ENCODE measurements around the gene KCNAB2.

KCNAB2 gene

GRCh38 chr1:6005276-6005917 lies 40.3 kb upstream of the KCNAB2 start:
- POLR2A ChIA-PET, result no interaction called here
- Histone ChIP-seq H3K4me1 (ENCODE audit: control extremely low read depth in 1 of 4, control insufficient read depth in 4 of 4, insufficient read depth in 4 of 4, low read length in 3 of 4) (peaks cover 0 to 31% (median 10%) of the 10 kb centered on the region in 4 experiments), H3K9me3 (ENCODE audit: control extremely low read depth in 1 of 5, control insufficient read depth in 4 of 5, insufficient read depth in 2 of 5, low read depth in 1 of 5, low read length in 4 of 5) (no peaks in the 10 kb centered on the region), H3K4me3 (ENCODE audit: control insufficient read depth in 1 of 7, extremely low read depth in 1 of 7, insufficient read depth in 4 of 7, low read depth in 2 of 7, low read length in 6 of 7) (no peak overlapping the region), H3K27ac (ENCODE audit: insufficient read depth in 1 of 2, low read depth in 1 of 2, low read length in 2 of 2, poor library complexity in 1 of 2, severe bottlenecking in 2 of 2) (no peak overlapping the region), H3K36me3 (ENCODE audit: control insufficient read depth in 4 of 4, insufficient read depth in 4 of 4, low read length in 3 of 4) (peaks cover 0 to 4% (median 1%) of the 10 kb centered on the region in 4 experiments), H3K27me3 (replicated peaks in 2 of 5; ENCODE audit: control insufficient read depth in 4 of 5, insufficient read depth in 5 of 5, low read length in 4 of 5) (no peaks in the 10 kb centered on the region)
- WGBS (ENCODE audit: insufficient coverage), result 89% methylated on average over 5 of the region's 10 CpGs
- CTCF ChIA-PET, result interaction anchor here (1.1 kb wide), 1 partner anchor 20 kb away, joined by 4 read pairs; no protein-coding TSS in a partner anchor
- no peak for DNase-seq

- CTCF ChIA-PET, result no interaction called here
- Histone ChIP-seq H3K4me1 (ENCODE audit: control extremely low read depth in 1 of 4, control insufficient read depth in 4 of 4, insufficient read depth in 4 of 4, low read length in 3 of 4) (peaks cover 0 to 31% (median 10%) of the 10 kb centered on the region in 4 experiments), H3K36me3 (ENCODE audit: control insufficient read depth in 4 of 4, insufficient read depth in 4 of 4, low read length in 3 of 4) (peaks cover 0 to 2% (median 1%) of the 10 kb centered on the region in 4 experiments), H3K27me3 (replicated peaks in 2 of 5; ENCODE audit: control insufficient read depth in 4 of 5, insufficient read depth in 5 of 5, low read length in 4 of 5) (no peaks in the 10 kb centered on the region), H3K4me3 (ENCODE audit: control insufficient read depth in 1 of 7, extremely low read depth in 1 of 7, insufficient read depth in 4 of 7, low read depth in 2 of 7, low read length in 6 of 7) (no peak overlapping the region), H3K27ac (ENCODE audit: insufficient read depth in 1 of 2, low read depth in 1 of 2, low read length in 2 of 2, poor library complexity in 1 of 2, severe bottlenecking in 2 of 2) (no peak overlapping the region), H3K9me3 (ENCODE audit: control extremely low read depth in 1 of 5, control insufficient read depth in 4 of 5, insufficient read depth in 2 of 5, low read depth in 1 of 5, low read length in 4 of 5) (no peaks in the 10 kb centered on the region)
- 96% methylated on average over 10 of the region's 12 CpGs for WGBS (ENCODE audit: insufficient coverage)
- POLR2A ChIA-PET, result no interaction called here
- DNase-seq, result no peak
These were observed 38.8 kb upstream of the KCNAB2 start for GRCh38 chr1:6006882-6007281.

- POLR2A ChIA-PET, result interaction anchor here (1.1 kb wide), 1 partner anchor 27 kb away, joined by 3 read pairs; no protein-coding TSS in a partner anchor
- no peak overlapping the region for H3K4me3 ChIP-seq (ENCODE audit: control insufficient read depth in 1 of 7, extremely low read depth in 1 of 7, insufficient read depth in 4 of 7, low read depth in 2 of 7, low read length in 6 of 7)
These were observed 38.2 kb upstream of the KCNAB2 start for GRCh38 chr1:6007318-6008083.

GRCh38 chr1:6008084-6008415 lies 37.6 kb upstream of the KCNAB2 start:
- WGBS (ENCODE audit: insufficient coverage), result 93% methylated on average over 9 of the region's 11 CpGs
- DNase-seq, result no peak
- no peak overlapping the region for H3K27ac ChIP-seq (ENCODE audit: insufficient read depth in 1 of 2, low read depth in 1 of 2, low read length in 2 of 2, poor library complexity in 1 of 2, severe bottlenecking in 2 of 2)
- no peaks in the 10 kb centered on the region for H3K27me3 ChIP-seq (replicated peaks in 2 of 5; ENCODE audit: control insufficient read depth in 4 of 5, insufficient read depth in 5 of 5, low read length in 4 of 5)
- peaks cover 0 to 2% (median 0%) of the 10 kb centered on the region in 4 experiments for H3K36me3 ChIP-seq (ENCODE audit: control insufficient read depth in 4 of 4, insufficient read depth in 4 of 4, low read length in 3 of 4)
- POLR2A ChIA-PET, result interaction anchor here (1.1 kb wide), 1 partner anchor 26 kb away, joined by 3 read pairs; no protein-coding TSS in a partner anchor
- CTCF ChIA-PET, result no interaction called here
- H3K9me3 ChIP-seq (ENCODE audit: control extremely low read depth in 1 of 5, control insufficient read depth in 4 of 5, insufficient read depth in 2 of 5, low read depth in 1 of 5, low read length in 4 of 5), result no peaks in the 10 kb centered on the region
- H3K4me1 ChIP-seq (ENCODE audit: control extremely low read depth in 1 of 4, control insufficient read depth in 4 of 4, insufficient read depth in 4 of 4, low read length in 3 of 4), result peaks cover 0 to 27% (median 7%) of the 10 kb centered on the region in 4 experiments
- no peak overlapping the region for H3K4me3 ChIP-seq (ENCODE audit: control insufficient read depth in 1 of 7, extremely low read depth in 1 of 7, insufficient read depth in 4 of 7, low read depth in 2 of 7, low read length in 6 of 7)

More at GRCh38 chr1:6007318-6008083, 38.2 kb upstream of the KCNAB2 start:
- CTCF ChIA-PET, result no interaction called here
- peaks cover 0 to 2% (median 1%) of the 10 kb centered on the region in 4 experiments for H3K36me3 ChIP-seq (ENCODE audit: control insufficient read depth in 4 of 4, insufficient read depth in 4 of 4, low read length in 3 of 4)
- peaks cover 0 to 27% (median 7%) of the 10 kb centered on the region in 4 experiments for H3K4me1 ChIP-seq (ENCODE audit: control extremely low read depth in 1 of 4, control insufficient read depth in 4 of 4, insufficient read depth in 4 of 4, low read length in 3 of 4)
- H3K9me3 ChIP-seq (ENCODE audit: control extremely low read depth in 1 of 5, control insufficient read depth in 4 of 5, insufficient read depth in 2 of 5, low read depth in 1 of 5, low read length in 4 of 5), result no peaks in the 10 kb centered on the region
- H3K27me3 ChIP-seq (replicated peaks in 2 of 5; ENCODE audit: control insufficient read depth in 4 of 5, insufficient read depth in 5 of 5, low read length in 4 of 5), result no peaks in the 10 kb centered on the region
- H3K27ac ChIP-seq (ENCODE audit: insufficient read depth in 1 of 2, low read depth in 1 of 2, low read length in 2 of 2, poor library complexity in 1 of 2, severe bottlenecking in 2 of 2), result no peak overlapping the region
- WGBS (ENCODE audit: insufficient coverage), result 77% methylated on average over 20 of the region's 25 CpGs
- peak in 1 of 3 donors; percentile 33 for DNase-seq

GRCh38 chr1:6008696-6009095 lies 37.0 kb upstream of the KCNAB2 start:
- Histone ChIP-seq H3K36me3 (ENCODE audit: control insufficient read depth in 4 of 4, insufficient read depth in 4 of 4, low read length in 3 of 4) (peaks cover 0 to 2% (median 0%) of the 10 kb centered on the region in 4 experiments), H3K27ac (ENCODE audit: insufficient read depth in 1 of 2, low read depth in 1 of 2, low read length in 2 of 2, poor library complexity in 1 of 2, severe bottlenecking in 2 of 2) (no peak overlapping the region), H3K4me3 (ENCODE audit: control insufficient read depth in 1 of 7, extremely low read depth in 1 of 7, insufficient read depth in 4 of 7, low read depth in 2 of 7, low read length in 6 of 7) (no peak overlapping the region), H3K27me3 (replicated peaks in 2 of 5; ENCODE audit: control insufficient read depth in 4 of 5, insufficient read depth in 5 of 5, low read length in 4 of 5) (no peaks in the 10 kb centered on the region), H3K9me3 (ENCODE audit: control extremely low read depth in 1 of 5, control insufficient read depth in 4 of 5, insufficient read depth in 2 of 5, low read depth in 1 of 5, low read length in 4 of 5) (no peaks in the 10 kb centered on the region), H3K4me1 (ENCODE audit: control extremely low read depth in 1 of 4, control insufficient read depth in 4 of 4, insufficient read depth in 4 of 4, low read length in 3 of 4) (peaks cover 0 to 27% (median 7%) of the 10 kb centered on the region in 4 experiments)
- ChIA-PET POLR2A (interaction anchor here (1.1 kb wide), 1 partner anchor 26 kb away, joined by 3 read pairs; no protein-coding TSS in a partner anchor), CTCF (no interaction called here)
- no peak for DNase-seq
- WGBS (ENCODE audit: insufficient coverage), result 78% methylated on average over 6 of the region's 6 CpGs

- ChIA-PET POLR2A (interaction anchor here (0.7 kb wide), 1 partner anchor 193 kb away, joined by 3 read pairs; no protein-coding TSS in a partner anchor), CTCF (interaction anchor here (1.3 to 2.4 kb wide), 2 partner anchors 10 to 15 kb away, joined by 3 to 6 read pairs; no protein-coding TSS in a partner anchor)
- no peaks in the 10 kb centered on the region for H3K9me3 ChIP-seq (ENCODE audit: control extremely low read depth in 1 of 5, control insufficient read depth in 4 of 5, insufficient read depth in 2 of 5, low read depth in 1 of 5, low read length in 4 of 5)
- peaks cover 0 to 26% (median 7%) of the 10 kb centered on the region in 4 experiments for H3K4me1 ChIP-seq (ENCODE audit: control extremely low read depth in 1 of 4, control insufficient read depth in 4 of 4, insufficient read depth in 4 of 4, low read length in 3 of 4)
- H3K27ac ChIP-seq (ENCODE audit: insufficient read depth in 1 of 2, low read depth in 1 of 2, low read length in 2 of 2, poor library complexity in 1 of 2, severe bottlenecking in 2 of 2), result no peak overlapping the region
- peaks cover 0 to 3% (median 0%) of the 10 kb centered on the region in 4 experiments for H3K36me3 ChIP-seq (ENCODE audit: control insufficient read depth in 4 of 4, insufficient read depth in 4 of 4, low read length in 3 of 4)
- H3K27me3 ChIP-seq (replicated peaks in 2 of 5; ENCODE audit: control insufficient read depth in 4 of 5, insufficient read depth in 5 of 5, low read length in 4 of 5), result no peaks in the 10 kb centered on the region
- WGBS (ENCODE audit: insufficient coverage), result 97% methylated on average over 18 of the region's 23 CpGs
- DNase-seq, result no peak
- H3K4me3 ChIP-seq (ENCODE audit: control insufficient read depth in 1 of 7, extremely low read depth in 1 of 7, insufficient read depth in 4 of 7, low read depth in 2 of 7, low read length in 6 of 7), result no peak overlapping the region
These were observed 36.3 kb upstream of the KCNAB2 start for GRCh38 chr1:6009120-6010040.

Measured in common myeloid progenitor, CD34-positive (primary cell).